ENCODE data around the gene ATG10. TPM values are rescaled to one million over a fixed set of nuclear protein-coding genes. Genes with fewer than 3 reads are reported as not detected.

ATG10 gene
- total and polyA plus RNA-seq, 2 of the 8 experiments (the other 6 are each of a cell fraction or from before 2014, with no cell fraction given): 3.7 to 8.8 TPM

DNA sequence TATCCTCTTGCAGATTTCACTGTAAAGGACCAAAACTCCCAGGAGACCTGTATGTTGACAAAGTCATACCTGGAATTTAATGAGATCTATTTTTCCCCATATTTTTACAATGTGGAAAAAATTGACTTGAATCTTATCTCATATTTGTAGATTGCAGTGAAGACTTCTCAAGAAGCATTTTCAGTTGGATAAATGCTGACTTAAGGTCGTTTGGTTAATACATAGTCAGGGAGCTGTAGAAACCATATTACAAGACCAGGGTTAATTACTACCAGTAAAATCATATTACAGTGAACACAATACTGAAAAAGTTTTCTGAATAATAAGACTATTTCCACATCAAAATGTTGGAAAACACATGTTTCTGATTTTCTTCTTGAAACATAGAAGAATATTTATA, 119.8 kb downstream of the ATG10 start:
- no peaks in the 10 kb centered on the region for H3K27me3 ChIP-seq (replicated peaks in 1 of 4; ENCODE audit: control insufficient read depth in 3 of 4, extremely low read depth in 1 of 4, insufficient read depth in 3 of 4, low read length in 3 of 4)
- no peak overlapping the region for H2BK15ac ChIP-seq (ENCODE audit: low read length)
- CTCF ChIA-PET (ENCODE audit: partially characterized antibody): interaction anchor here (1.0 kb wide), 1 partner anchor 23 kb away, joined by 3 read pairs; no protein-coding TSS in a partner anchor

More for the DNA sequence above, 119.8 kb downstream of the ATG10 start:
- H3K14ac ChIP-seq (ENCODE audit: insufficient read length): no peak overlapping the region
- H3K4ac ChIP-seq (replicated peaks; ENCODE audit: insufficient read length, low read depth, low read length): no peak overlapping the region
- no peaks in the 10 kb centered on the region for H3K79me1 ChIP-seq (ENCODE audit: low read depth, low read length)
- no peaks in the 10 kb centered on the region for H3K4me1 ChIP-seq (replicated peaks in 1 of 4; ENCODE audit: control insufficient read depth in 3 of 4, insufficient read depth in 4 of 4, low read length in 3 of 4)
- TF ChIP-seq SIRT6 (IDR thresholded peaks at IDR 0.05; ENCODE audit: low read length): no peak
- TF ChIP-seq KDM5A (IDR thresholded peaks at IDR 0.05; ENCODE audit: low read length): no peak
- no peak for TF ChIP-seq KDM4A (IDR thresholded peaks at IDR 0.05; ENCODE audit: low read depth, low read length, severe bottlenecking)
- no peak overlapping the region for H2BK12ac ChIP-seq (ENCODE audit: low read depth, low read length)
- H4K8ac ChIP-seq (ENCODE audit: extremely low read depth, insufficient read depth, low read length): no peak overlapping the region
- H4K91ac ChIP-seq (replicated peaks; ENCODE audit: insufficient read length, low read length): no peak overlapping the region
- no peak overlapping the region for H3K27ac ChIP-seq (ENCODE audit: low read depth, low read length)
- 84% methylated on average over 1 of the region's 1 CpG; no CpG with 5 or more reads in 1 of the 2 experiments for WGBS, 2 experiments (ENCODE audit: extremely low coverage in 1 of 2, insufficient coverage in 1 of 2, insufficient read length in 1 of 2, insufficient replicate concordance in 2 of 2, low coverage in 1 of 2, low lambda C conversion rate in 2 of 2, missing lambda C conversion rate in 1 of 2)
- peaks cover 7 to 10% of the 10 kb centered on the region in 2 experiments; a peak in 3 of 4 replicates for H3K9me3 ChIP-seq (ENCODE audit: insufficient read depth in 2 of 2, low read depth in 1 of 2, low read length in 1 of 2)
- peaks cover 0 to 4% (median 0%) of the 10 kb centered on the region in 4 experiments; a peak in 1 of 8 replicates for H3K36me3 ChIP-seq (ENCODE audit: control insufficient read depth in 2 of 4, insufficient read depth in 4 of 4, low read length in 3 of 4)
- no peak overlapping the region for H2BK120ac ChIP-seq (replicated peaks; ENCODE audit: low read depth, low read length)
- no peak overlapping the region for H3K4me2 ChIP-seq (ENCODE audit: insufficient read depth in 1 of 2, low read depth in 2 of 2, low read length in 2 of 2)
- no peaks in the 10 kb centered on the region for H3K23me2 ChIP-seq (ENCODE audit: low read depth, low read length)
- no peak overlapping the region for H3K23ac ChIP-seq (ENCODE audit: insufficient read length)
- H2BK5ac ChIP-seq (ENCODE audit: low read depth, low read length): no peak overlapping the region
- no peak overlapping the region for H3K9ac ChIP-seq (replicated peaks in 1 of 4; ENCODE audit: extremely low read depth in 1 of 4, low read depth in 3 of 4, low read length in 3 of 4)
- H3K79me2 ChIP-seq (ENCODE audit: control insufficient read depth in 1 of 2, insufficient read depth in 2 of 2, low read length in 2 of 2): no peaks in the 10 kb centered on the region
- H2AFZ ChIP-seq (ENCODE audit: low read length): no peak overlapping the region
- no peak for FAIRE-seq
- no peak overlapping the region for H4K5ac ChIP-seq (ENCODE audit: insufficient read length, low read depth, low read length)
- H4K20me1 ChIP-seq (replicated peaks in 1 of 2; ENCODE audit: control insufficient read depth in 1 of 2, insufficient read depth in 2 of 2, low read length in 2 of 2): no peaks in the 10 kb centered on the region
- H3K18ac ChIP-seq (ENCODE audit: extremely low read depth, low read length): no peak overlapping the region
- H3K4me3 ChIP-seq (ENCODE audit: extremely low read depth in 1 of 4, insufficient read depth in 2 of 4, low read depth in 3 of 4, low read length in 4 of 4): no peak overlapping the region
- H3K56ac ChIP-seq (replicated peaks; ENCODE audit: insufficient read length, low read depth, low read length): no peak overlapping the region
- DNase-seq (ENCODE audit: low read depth in 1 of 2, low spot score in 2 of 2): no peak
- POLR2A ChIA-PET (ENCODE audit: partially characterized antibody): no interaction called here
- no peak overlapping the region for H2BK20ac ChIP-seq (ENCODE audit: low read length)
- no peak overlapping the region for H2AK5ac ChIP-seq (ENCODE audit: low read depth, low read length)

All from H1 (cell line).